Neural progenitor cell (in vitro differentiated cells): Measurements from ENCODE around the gene COL4A3. TPM values are rescaled to one million over a fixed set of nuclear protein-coding genes. Genes with fewer than 3 reads are reported as not detected.

Experiments used
- DNase-seq: peaks from one replicate; pipeline ENCODE4 v3.0.0-alpha.2; 2016; ENCODE audit warnings: low spot score
- H2AFZ ChIP-seq: fragments of 200-600 bp; sonication (generic); replicated peaks from 2 replicates; pipeline ENCODE4 v1.6.1; 2016; ENCODE audit warnings: antibody characterized with exemption
- H3F3A ChIP-seq: fragments of 200-600 bp; sonication (generic); 2 replicates; pipeline ENCODE4 v1.6.1; 2016; ENCODE audit warnings: antibody characterized with exemption, low read depth
- H3K27ac ChIP-seq: fragments of 200-600 bp; sonication (generic); 2 replicates; pipeline ENCODE4 v1.5.1; 2016; ENCODE audit warnings: mild to moderate bottlenecking
- H3K27me3 ChIP-seq: fragments of 200-600 bp; sonication (generic); 2 replicates; pipeline ENCODE4 v1.6.1; 2016; ENCODE audit warnings: mild to moderate bottlenecking, moderate library complexity
- H3K36me3 ChIP-seq: fragments of 200-600 bp; sonication (generic); 2 replicates; pipeline ENCODE4 v1.5.1; 2016
- H3K4me1 ChIP-seq: fragments of 200-600 bp; sonication (generic); 2 replicates; pipeline ENCODE4 v1.6.1; 2016; ENCODE audit warnings: mixed run types
- H3K4me2 ChIP-seq: fragments of 200-600 bp; sonication (generic); 2 replicates; pipeline ENCODE4 v1.6.1; 2016
- H3K4me3 ChIP-seq: fragments of 200-600 bp; sonication (generic); 2 replicates; pipeline ENCODE4 v1.5.1; 2016
- H3K79me2 ChIP-seq: fragments of 200-600 bp; sonication (generic); 2 replicates; pipeline ENCODE4 v1.6.1; 2016; ENCODE audit warnings: low read depth
- H3K9ac ChIP-seq: fragments of 200-600 bp; sonication (generic); 2 replicates; pipeline ENCODE4 v1.6.1; 2016
- H3K9me3 ChIP-seq: fragments of 200-600 bp; sonication (generic); 2 replicates; pipeline ENCODE4 v1.5.1; 2016; ENCODE audit warnings: low read depth
- H4K20me1 ChIP-seq: fragments of 200-600 bp; sonication (generic); 2 replicates; pipeline ENCODE4 v1.6.1; 2016; ENCODE audit warnings: low read depth
- H3K27ac Mint-ChIP-seq: 3 replicates; pipeline ENCODE4 v1.8.0; 2021; ENCODE audit warnings: mixed read lengths
- H3K27me3 Mint-ChIP-seq: 2 replicates; pipeline ENCODE4 v1.8.0; 2022; ENCODE audit warnings: low read depth, mild to moderate bottlenecking, inconsistent platforms, moderate library complexity, mixed read lengths; ENCODE audit not compliant: insufficient read depth
- H3K36me3 Mint-ChIP-seq: 3 replicates; pipeline ENCODE4 v1.8.0; 2021; ENCODE audit warnings: mixed read lengths
- H3K4me1 Mint-ChIP-seq: 3 replicates; pipeline ENCODE4 v1.8.0; 2021; ENCODE audit warnings: mixed read lengths
- H3K4me3 Mint-ChIP-seq: 3 replicates; pipeline ENCODE4 v1.8.0; 2021; ENCODE audit warnings: mild to moderate bottlenecking, moderate library complexity, mixed read lengths
- H3K9me3 Mint-ChIP-seq: 3 replicates; pipeline ENCODE4 v1.8.0; 2020; ENCODE audit warnings: mixed read lengths
- EZH2 ChIP-seq: fragments of 200-600 bp; sonication (generic); IDR thresholded peaks from 2 replicates; pipeline ENCODE4 v1.6.1; 2017; ENCODE audit warnings: antibody characterized with exemption, mild to moderate bottlenecking, moderate library complexity
- EZH2phosphoT487 ChIP-seq: fragments of 200-600 bp; sonication (generic); IDR thresholded peaks from 2 replicates; pipeline ENCODE4 v1.6.1; 2017; ENCODE audit warnings: antibody characterized with exemption
- total RNA-seq: library from RNA; depleted of rRNA; stranded (reverse); fragments of >200 nt; gene quantifications from 2 replicates; pipeline ENCODE4 v1.2.3, GENCODE V29; 2015; ENCODE audit warnings: low replicate concordance
- TF ChIP-seq, protein P1 (sequence below): fragments of 200-600 bp; sonication (generic); IDR thresholded peaks from 2 replicates; pipeline ENCODE4 v1.5.1; 2017; ENCODE audit warnings: antibody characterized with exemption, mild to moderate bottlenecking

The COL4A3 gene
- total RNA-seq, 1 donor from 2014 or later: not detected

GRCh38 chr2:227320305-227321094 is 156.1 kb downstream of the COL4A3 start:
- Histone ChIP-seq H3K4me3 (no peak overlapping the region), H3K27me3 (no peaks in the 10 kb centered on the region), H4K20me1 (no peaks in the 10 kb centered on the region), H3F3A (peaks cover 2% of the 10 kb centered on the region), H3K9me3 (peaks cover 9% of the 10 kb centered on the region), H3K79me2 (peaks cover 3% of the 10 kb centered on the region), H3K36me3 (no peaks in the 10 kb centered on the region), H3K27ac (no peak overlapping the region), H3K9ac (no peak overlapping the region), H3K4me2 (no peak overlapping the region), H3K4me1 (peaks cover 5% of the 10 kb centered on the region), H2AFZ (no peak overlapping the region)
- Mint-ChIP-seq H3K4me1 (no peaks in the 10 kb centered on the region), H3K27me3 (no peaks in the 10 kb centered on the region), H3K9me3 (peaks cover 18% of the 10 kb centered on the region), H3K27ac (no peak overlapping the region), H3K4me3 (no peak overlapping the region), H3K36me3 (no peaks in the 10 kb centered on the region)
- TF ChIP-seq, protein P1, sequence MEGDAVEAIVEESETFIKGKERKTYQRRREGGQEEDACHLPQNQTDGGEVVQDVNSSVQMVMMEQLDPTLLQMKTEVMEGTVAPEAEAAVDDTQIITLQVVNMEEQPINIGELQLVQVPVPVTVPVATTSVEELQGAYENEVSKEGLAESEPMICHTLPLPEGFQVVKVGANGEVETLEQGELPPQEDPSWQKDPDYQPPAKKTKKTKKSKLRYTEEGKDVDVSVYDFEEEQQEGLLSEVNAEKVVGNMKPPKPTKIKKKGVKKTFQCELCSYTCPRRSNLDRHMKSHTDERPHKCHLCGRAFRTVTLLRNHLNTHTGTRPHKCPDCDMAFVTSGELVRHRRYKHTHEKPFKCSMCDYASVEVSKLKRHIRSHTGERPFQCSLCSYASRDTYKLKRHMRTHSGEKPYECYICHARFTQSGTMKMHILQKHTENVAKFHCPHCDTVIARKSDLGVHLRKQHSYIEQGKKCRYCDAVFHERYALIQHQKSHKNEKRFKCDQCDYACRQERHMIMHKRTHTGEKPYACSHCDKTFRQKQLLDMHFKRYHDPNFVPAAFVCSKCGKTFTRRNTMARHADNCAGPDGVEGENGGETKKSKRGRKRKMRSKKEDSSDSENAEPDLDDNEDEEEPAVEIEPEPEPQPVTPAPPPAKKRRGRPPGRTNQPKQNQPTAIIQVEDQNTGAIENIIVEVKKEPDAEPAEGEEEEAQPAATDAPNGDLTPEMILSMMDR: no peak
- no peak for TF ChIP-seq EZH2
- TF ChIP-seq EZH2phosphoT487: no peak
- no peak for DNase-seq

DNA sequence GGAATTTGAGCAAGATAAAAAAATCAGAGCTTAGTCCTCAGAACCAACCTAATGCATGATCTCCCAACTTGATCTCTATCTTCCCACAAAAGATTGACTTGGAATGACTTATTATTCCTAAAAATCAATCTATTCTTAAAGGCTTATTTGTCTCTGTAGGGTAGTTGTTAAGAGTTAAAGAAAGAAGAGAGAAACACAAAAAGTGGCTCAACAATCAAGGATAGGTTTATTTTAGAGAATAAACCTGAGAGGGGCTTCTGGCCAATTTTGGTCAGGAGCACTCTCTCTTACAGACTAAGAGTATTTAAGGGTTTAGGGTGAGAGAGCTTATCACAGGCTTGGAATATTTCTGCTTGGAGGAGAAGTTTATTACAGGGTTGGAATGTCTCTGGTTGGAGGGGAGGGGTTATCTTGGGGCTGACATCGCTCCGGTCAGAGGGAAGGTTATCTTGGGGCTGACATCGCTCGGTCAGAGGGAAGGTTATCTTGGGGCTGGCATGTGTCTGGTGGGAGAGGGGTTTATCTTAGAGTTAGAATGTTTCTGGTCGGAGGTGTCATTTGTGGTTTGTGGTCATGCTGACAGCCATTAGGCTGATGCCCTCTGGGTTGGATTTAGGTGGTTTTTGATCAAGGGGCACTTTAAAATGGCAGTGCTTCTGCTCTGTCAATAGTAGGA is 158.2 kb downstream of the COL4A3 start:
- no peak for DNase-seq
- peaks cover 21% of the 10 kb centered on the region for H3K4me1 ChIP-seq
- TF ChIP-seq EZH2phosphoT487 (no peak), EZH2 (no peak)
- TF ChIP-seq, protein P1: no peak
- H3K27ac Mint-ChIP-seq: no peak overlapping the region
- H3K9me3 Mint-ChIP-seq: peaks cover 16% of the 10 kb centered on the region
- H3K4me3 Mint-ChIP-seq: peak overlapping the region; percentile 3
- peaks cover 9% of the 10 kb centered on the region for H3F3A ChIP-seq
- H3K27me3 Mint-ChIP-seq: peaks cover 3% of the 10 kb centered on the region
- no peak overlapping the region for H3K9ac ChIP-seq
- peaks cover 7% of the 10 kb centered on the region for H4K20me1 ChIP-seq
- no peak overlapping the region for H3K4me2 ChIP-seq
- H3K4me1 Mint-ChIP-seq: peaks cover 9% of the 10 kb centered on the region
- H3K27me3 ChIP-seq: no peaks in the 10 kb centered on the region
- no peaks in the 10 kb centered on the region for H3K36me3 ChIP-seq
- no peaks in the 10 kb centered on the region for H3K36me3 Mint-ChIP-seq
- H3K4me3 ChIP-seq: no peak overlapping the region
- peaks cover 9% of the 10 kb centered on the region for H3K9me3 ChIP-seq
- no peak overlapping the region for H3K27ac ChIP-seq
- peaks cover 24% of the 10 kb centered on the region for H3K79me2 ChIP-seq
- H2AFZ ChIP-seq: no peak overlapping the region

DNA sequence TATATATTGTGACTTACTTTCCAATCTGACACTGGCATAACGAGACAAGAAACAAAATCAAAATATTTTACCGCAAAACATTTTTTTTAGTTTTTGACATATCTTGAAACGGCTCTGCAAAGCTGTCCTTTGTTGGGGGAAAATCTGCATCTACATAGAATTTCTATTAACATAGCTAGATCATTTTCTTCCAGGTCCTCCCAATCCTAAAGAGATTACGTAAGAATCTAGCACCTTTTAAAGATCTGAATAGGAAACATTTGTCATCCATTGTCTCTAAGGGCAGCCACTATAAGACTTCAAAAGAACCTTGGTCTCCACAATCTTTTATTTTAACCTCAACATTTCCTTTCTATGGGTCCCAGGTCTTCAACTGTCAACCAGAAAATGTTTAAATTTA is 159.4 kb downstream of the COL4A3 start:
- Mint-ChIP-seq H3K27me3 (peaks cover 3% of the 10 kb centered on the region), H3K9me3 (peaks cover 14% of the 10 kb centered on the region), H3K4me3 (peak overlapping the region; percentile 95), H3K4me1 (peaks cover 16% of the 10 kb centered on the region), H3K27ac (no peak overlapping the region), H3K36me3 (no peaks in the 10 kb centered on the region)
- Histone ChIP-seq H3K4me1 (peaks cover 24% of the 10 kb centered on the region), H3K27me3 (no peaks in the 10 kb centered on the region), H3K79me2 (peaks cover 36% of the 10 kb centered on the region), H3F3A (peaks cover 9% of the 10 kb centered on the region), H3K4me2 (peak overlapping the region; percentile 84), H3K36me3 (no peaks in the 10 kb centered on the region), H3K27ac (no peak overlapping the region), H4K20me1 (peaks cover 15% of the 10 kb centered on the region), H2AFZ (no peak overlapping the region), H3K9ac (no peak overlapping the region), H3K9me3 (peaks cover 9% of the 10 kb centered on the region), H3K4me3 (no peak overlapping the region)
- TF ChIP-seq EZH2 (no peak), EZH2phosphoT487 (no peak)
- TF ChIP-seq, protein P1: no peak
- no peak for DNase-seq
